Measurements from ENCODE around the gene EEPD1.

- TF ChIP-seq CTCF (IDR thresholded peaks at IDR 0.05) (no peak), POLR2A (IDR thresholded peaks at IDR 0.05) (no peak)
Observed at GRCh38 chr7:36223851-36224250, 70.8 kb downstream of the EEPD1 start.

All from thyroid gland (tissue), 4 donors.